ENCODE measurements around the gene GSPT1.

Gene GSPT1

DNA sequence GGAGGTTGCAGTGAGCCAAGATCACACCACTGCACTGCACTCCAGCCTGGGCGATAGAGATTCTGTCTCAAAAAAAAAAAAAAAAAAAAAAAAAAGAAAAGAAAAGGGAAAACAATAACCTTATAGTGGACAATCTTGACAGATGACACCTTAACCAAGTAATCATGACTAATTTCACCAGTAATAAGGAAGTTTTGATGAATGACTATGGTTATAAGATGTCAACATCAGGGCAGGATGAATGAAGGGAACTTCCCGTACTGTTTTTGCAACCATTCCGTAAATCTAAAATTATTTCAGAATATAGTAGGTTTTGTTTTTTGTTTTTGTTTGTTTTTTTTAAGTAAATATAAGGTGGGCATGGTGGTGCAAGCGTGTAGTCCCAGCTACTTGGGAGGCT, 23.0 kb downstream of the GSPT1 start:
- Histone ChIP-seq H3K27me3 (ENCODE audit: control insufficient read depth, low read length) (no peaks in the 10 kb centered on the region), H3K79me2 (ENCODE audit: control insufficient read depth, low read length) (peaks cover 27% of the 10 kb centered on the region), H3K4me1 (ENCODE audit: control insufficient read depth, low read length) (no peaks in the 10 kb centered on the region), H3K4me2 (ENCODE audit: low read length) (no peak overlapping the region), H4K20me1 (ENCODE audit: control insufficient read depth, insufficient read depth, low read depth, low read length) (no peaks in the 10 kb centered on the region), H3F3A (ENCODE audit: control insufficient read depth, insufficient read depth) (no peaks in the 10 kb centered on the region; the same call in 1 of the 2 replicates), H3K9me2 (replicated peaks; ENCODE audit: control insufficient read depth, low read length) (no peaks in the 10 kb centered on the region), H3K27ac (ENCODE audit: low read depth, low read length) (no peak overlapping the region), H3K36me3 (ENCODE audit: control insufficient read depth, low read length) (peaks cover 74% of the 10 kb centered on the region), H3K4me3 (ENCODE audit: low read length) (no peak overlapping the region), H3K9me3 (ENCODE audit: control insufficient read depth, insufficient read depth, low read length) (no peaks in the 10 kb centered on the region)
- no peak for TF ChIP-seq EZH2phosphoT487 (IDR thresholded peaks at IDR 0.05; ENCODE audit: borderline replicate concordance, low read length)
- TF ChIP-seq, protein P1, sequence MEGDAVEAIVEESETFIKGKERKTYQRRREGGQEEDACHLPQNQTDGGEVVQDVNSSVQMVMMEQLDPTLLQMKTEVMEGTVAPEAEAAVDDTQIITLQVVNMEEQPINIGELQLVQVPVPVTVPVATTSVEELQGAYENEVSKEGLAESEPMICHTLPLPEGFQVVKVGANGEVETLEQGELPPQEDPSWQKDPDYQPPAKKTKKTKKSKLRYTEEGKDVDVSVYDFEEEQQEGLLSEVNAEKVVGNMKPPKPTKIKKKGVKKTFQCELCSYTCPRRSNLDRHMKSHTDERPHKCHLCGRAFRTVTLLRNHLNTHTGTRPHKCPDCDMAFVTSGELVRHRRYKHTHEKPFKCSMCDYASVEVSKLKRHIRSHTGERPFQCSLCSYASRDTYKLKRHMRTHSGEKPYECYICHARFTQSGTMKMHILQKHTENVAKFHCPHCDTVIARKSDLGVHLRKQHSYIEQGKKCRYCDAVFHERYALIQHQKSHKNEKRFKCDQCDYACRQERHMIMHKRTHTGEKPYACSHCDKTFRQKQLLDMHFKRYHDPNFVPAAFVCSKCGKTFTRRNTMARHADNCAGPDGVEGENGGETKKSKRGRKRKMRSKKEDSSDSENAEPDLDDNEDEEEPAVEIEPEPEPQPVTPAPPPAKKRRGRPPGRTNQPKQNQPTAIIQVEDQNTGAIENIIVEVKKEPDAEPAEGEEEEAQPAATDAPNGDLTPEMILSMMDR (IDR thresholded peaks at IDR 0.05; ENCODE audit: low read depth, low read length, poor library complexity, severe bottlenecking), result no peak

DNA sequence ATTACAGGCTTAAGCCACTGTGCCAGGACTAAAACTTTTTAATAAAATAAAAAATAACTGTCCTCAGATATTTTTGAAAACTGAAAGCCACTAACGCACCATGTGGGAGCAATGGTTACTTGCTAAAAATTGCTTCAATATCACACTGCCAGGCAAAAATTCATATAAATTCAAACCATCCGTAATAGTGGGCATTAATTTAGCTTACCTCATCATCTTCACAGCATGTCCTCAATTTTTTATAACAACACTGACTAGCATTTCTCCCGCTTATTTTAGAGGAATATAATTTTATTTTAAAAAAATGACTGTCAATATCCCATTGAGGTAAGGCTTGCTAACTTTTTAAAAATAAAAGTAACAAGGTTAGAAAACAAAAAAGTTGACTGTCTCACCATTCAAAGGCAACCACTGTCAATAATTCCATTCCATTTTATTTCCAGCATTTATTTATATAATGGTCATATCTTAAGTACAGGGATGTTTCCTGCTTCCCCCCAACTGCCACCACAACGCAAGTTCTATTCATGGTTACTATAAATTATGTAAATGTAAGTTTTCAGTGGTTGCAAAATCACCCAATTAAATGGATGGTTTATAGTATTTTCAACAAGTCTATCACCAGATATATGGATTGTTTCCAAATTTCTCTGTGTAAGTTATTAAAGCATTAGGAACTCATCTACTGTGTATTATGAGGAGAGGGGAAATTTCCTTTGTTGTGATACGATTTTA, 25.4 kb downstream of the GSPT1 start:
- no peak overlapping the region for H3K4me2 ChIP-seq (ENCODE audit: low read length)
- H3K9me2 ChIP-seq (replicated peaks; ENCODE audit: control insufficient read depth, low read length), result no peaks in the 10 kb centered on the region
- peaks cover 14% of the 10 kb centered on the region for H3K79me2 ChIP-seq (ENCODE audit: control insufficient read depth, low read length)
- no peaks in the 10 kb centered on the region for H3K4me1 ChIP-seq (ENCODE audit: control insufficient read depth, low read length)
- no peaks in the 10 kb centered on the region for H3K9me3 ChIP-seq (ENCODE audit: control insufficient read depth, insufficient read depth, low read length)
- peaks cover 76% of the 10 kb centered on the region for H3K36me3 ChIP-seq (ENCODE audit: control insufficient read depth, low read length)
- H3K27me3 ChIP-seq (ENCODE audit: control insufficient read depth, low read length), result no peaks in the 10 kb centered on the region
- H3K4me3 ChIP-seq (ENCODE audit: low read length), result no peak overlapping the region
- TF ChIP-seq, protein P1 (IDR thresholded peaks at IDR 0.05; ENCODE audit: low read depth, low read length, poor library complexity, severe bottlenecking), result no peak
- TF ChIP-seq EZH2phosphoT487 (IDR thresholded peaks at IDR 0.05; ENCODE audit: borderline replicate concordance, low read length), result no peak
- H4K20me1 ChIP-seq (ENCODE audit: control insufficient read depth, insufficient read depth, low read depth, low read length), result no peaks in the 10 kb centered on the region
- no peak overlapping the region for H3K27ac ChIP-seq (ENCODE audit: low read depth, low read length)
- H3F3A ChIP-seq (ENCODE audit: control insufficient read depth, insufficient read depth), result peaks cover 10% of the 10 kb centered on the region; the same call in 1 of the 2 replicates

DNA sequence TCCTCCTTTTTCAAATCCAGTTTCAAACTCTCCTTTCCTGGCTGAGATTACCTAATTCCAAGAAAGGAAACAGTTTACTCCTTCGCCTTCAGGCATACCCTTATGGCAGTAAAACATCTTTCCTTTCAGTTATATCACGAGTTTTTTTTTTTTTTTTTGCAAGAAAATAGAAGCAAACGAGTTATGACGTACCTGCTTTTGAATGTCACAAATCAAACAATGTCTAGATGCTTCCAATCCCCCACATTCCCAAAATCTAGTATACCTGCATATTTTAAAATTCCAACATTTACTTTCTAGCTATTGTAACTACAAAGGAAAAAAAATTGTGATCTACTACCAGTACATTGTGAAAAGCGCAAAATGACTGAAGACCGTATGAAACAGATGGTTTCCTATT, 28.9 kb downstream of the GSPT1 start:
- TF ChIP-seq, protein P1 (IDR thresholded peaks at IDR 0.05; ENCODE audit: low read depth, low read length, poor library complexity, severe bottlenecking), result no peak
- no peak for TF ChIP-seq EZH2phosphoT487 (IDR thresholded peaks at IDR 0.05; ENCODE audit: borderline replicate concordance, low read length)
- H3K9me3 ChIP-seq (ENCODE audit: control insufficient read depth, insufficient read depth, low read length), result no peaks in the 10 kb centered on the region
- no peaks in the 10 kb centered on the region for H3K4me1 ChIP-seq (ENCODE audit: control insufficient read depth, low read length)
- peaks cover 15% of the 10 kb centered on the region; the same call in 1 of the 2 replicates for H3F3A ChIP-seq (ENCODE audit: control insufficient read depth, insufficient read depth)
- H3K27ac ChIP-seq (ENCODE audit: low read depth, low read length), result no peak overlapping the region
- H3K9me2 ChIP-seq (replicated peaks; ENCODE audit: control insufficient read depth, low read length), result no peaks in the 10 kb centered on the region
- peaks cover 7% of the 10 kb centered on the region for H3K79me2 ChIP-seq (ENCODE audit: control insufficient read depth, low read length)
- no peak overlapping the region for H3K4me2 ChIP-seq (ENCODE audit: low read length)
- no peak overlapping the region for H3K4me3 ChIP-seq (ENCODE audit: low read length)
- H4K20me1 ChIP-seq (ENCODE audit: control insufficient read depth, insufficient read depth, low read depth, low read length), result no peaks in the 10 kb centered on the region
- H3K27me3 ChIP-seq (ENCODE audit: control insufficient read depth, low read length), result no peaks in the 10 kb centered on the region
- peaks cover 83% of the 10 kb centered on the region for H3K36me3 ChIP-seq (ENCODE audit: control insufficient read depth, low read length)
